Activated naive CD4-positive, alpha-beta T cell treated with anti-CD3 and anti-CD28 coated beads, Interleukin-2, amount 50 U/mL, for 24 hours (primary cell): ENCODE results near the gene CCDC191.

Experiments
- H3K27ac Mint-ChIP-seq: one replicate; pipeline ENCODE4 v1.8.0; 2021; ENCODE audit warnings: mild to moderate bottlenecking, mixed read lengths
- H3K27me3 Mint-ChIP-seq: one replicate; pipeline ENCODE4 v1.8.0; 2021; ENCODE audit warnings: mixed read lengths
- H3K36me3 Mint-ChIP-seq: one replicate; pipeline ENCODE4 v1.8.0; 2021; ENCODE audit warnings: mixed read lengths
- H3K4me1 Mint-ChIP-seq: one replicate; pipeline ENCODE4 v1.8.0; 2021; ENCODE audit warnings: mixed read lengths
- H3K4me3 Mint-ChIP-seq: one replicate; pipeline ENCODE4 v1.8.0; 2021; ENCODE audit warnings: mild to moderate bottlenecking, mixed read lengths
- H3K9me3 Mint-ChIP-seq: one replicate; pipeline ENCODE4 v1.8.0; 2021; ENCODE audit warnings: mixed read lengths

Gene CCDC191

DNA sequence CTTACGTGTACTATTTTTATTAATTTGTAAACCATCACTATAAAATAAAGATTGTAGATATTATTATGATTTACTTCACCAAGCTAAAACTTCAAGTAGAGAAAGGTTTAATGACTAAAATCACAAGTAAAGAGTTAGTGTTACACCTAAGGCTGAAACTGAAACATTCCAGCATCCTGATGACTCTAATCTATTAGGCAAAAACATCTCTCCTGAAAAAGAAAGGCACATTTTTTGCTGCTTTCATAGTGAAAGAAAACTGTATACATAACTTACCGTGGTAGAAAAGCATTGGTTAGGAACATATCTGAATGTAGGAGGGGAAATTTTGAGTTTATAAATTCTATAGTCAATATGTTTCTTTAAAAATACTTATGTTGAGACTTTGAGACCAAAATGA, 35.4 kb downstream of the CCDC191 start:
- peaks cover 4% of the 10 kb centered on the region for H3K36me3 Mint-ChIP-seq
- no peaks in the 10 kb centered on the region for H3K4me1 Mint-ChIP-seq
- H3K4me3 Mint-ChIP-seq, result no peak overlapping the region
- no peaks in the 10 kb centered on the region for H3K27me3 Mint-ChIP-seq
- H3K27ac Mint-ChIP-seq, result no peak overlapping the region
- H3K9me3 Mint-ChIP-seq, result no peaks in the 10 kb centered on the region

DNA sequence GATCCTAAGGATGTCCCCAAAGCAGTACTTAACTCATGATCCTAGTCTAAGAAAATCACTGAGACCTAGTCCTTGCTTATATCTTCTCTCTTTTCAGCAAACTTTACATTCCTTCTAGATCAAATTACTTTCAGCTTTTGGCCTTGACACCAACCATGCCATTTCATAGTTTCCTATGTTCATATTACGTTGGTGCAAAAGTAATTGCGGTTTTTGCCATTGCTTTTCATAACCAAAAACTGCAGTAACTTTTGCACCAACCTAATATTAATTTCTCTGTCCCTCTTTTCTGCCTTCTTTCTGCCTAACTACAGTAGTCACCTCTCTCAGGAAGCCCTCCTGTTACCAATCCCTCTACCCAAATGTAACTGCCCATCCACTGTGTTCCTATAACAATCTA, 36.8 kb downstream of the CCDC191 start:
- Mint-ChIP-seq H3K4me1 (no peaks in the 10 kb centered on the region), H3K9me3 (no peaks in the 10 kb centered on the region), H3K4me3 (no peak overlapping the region), H3K36me3 (peaks cover 2% of the 10 kb centered on the region), H3K27me3 (no peaks in the 10 kb centered on the region), H3K27ac (no peak overlapping the region)

- H3K27me3 Mint-ChIP-seq, result no peaks in the 10 kb centered on the region
- no peak overlapping the region for H3K4me3 Mint-ChIP-seq
- no peak overlapping the region for H3K27ac Mint-ChIP-seq
- H3K9me3 Mint-ChIP-seq, result no peaks in the 10 kb centered on the region
- H3K4me1 Mint-ChIP-seq, result no peaks in the 10 kb centered on the region
- H3K36me3 Mint-ChIP-seq, result peaks cover 5% of the 10 kb centered on the region
These were observed 42.1 kb downstream of the CCDC191 start for GRCh38 chr3:114014211-114014610.

DNA sequence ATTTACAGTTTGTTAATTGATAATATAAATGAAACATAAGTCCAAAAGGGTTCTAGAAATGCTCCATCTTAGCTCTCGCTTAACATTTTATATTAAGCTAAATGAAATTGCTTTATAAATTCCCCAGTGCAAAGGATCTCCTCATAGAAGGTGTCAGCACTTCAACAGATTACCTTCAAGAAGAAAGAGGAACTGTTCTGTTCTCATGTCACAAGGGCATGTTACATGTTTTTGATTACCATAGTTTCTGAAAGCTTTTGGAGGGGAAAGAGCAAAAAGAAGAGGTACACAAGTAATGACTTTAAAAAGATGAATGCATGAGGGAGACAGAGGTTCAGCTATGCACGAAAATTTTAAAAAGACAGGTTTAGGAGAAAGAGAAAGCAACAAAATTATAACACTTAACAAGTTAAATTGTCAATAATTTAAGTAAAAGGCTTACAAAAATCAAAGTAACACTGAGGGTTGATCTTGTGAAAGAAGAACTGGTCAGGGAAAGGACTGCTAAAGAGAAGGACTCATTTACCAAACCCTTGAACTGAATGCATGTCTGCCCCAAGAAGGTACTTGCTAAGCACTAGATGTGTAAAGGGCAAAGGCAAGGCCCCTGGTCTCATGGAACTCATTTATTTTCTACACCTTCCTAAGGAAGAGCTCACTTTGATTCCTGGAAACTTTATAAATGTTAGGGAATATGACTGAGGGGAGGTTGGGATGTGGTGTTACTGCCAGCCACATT, 45.1 kb downstream of the CCDC191 start:
- peaks cover 3% of the 10 kb centered on the region for H3K36me3 Mint-ChIP-seq
- no peaks in the 10 kb centered on the region for H3K27me3 Mint-ChIP-seq
- H3K9me3 Mint-ChIP-seq, result no peaks in the 10 kb centered on the region
- H3K4me1 Mint-ChIP-seq, result no peaks in the 10 kb centered on the region
- no peak overlapping the region for H3K4me3 Mint-ChIP-seq
- H3K27ac Mint-ChIP-seq, result no peak overlapping the region

DNA sequence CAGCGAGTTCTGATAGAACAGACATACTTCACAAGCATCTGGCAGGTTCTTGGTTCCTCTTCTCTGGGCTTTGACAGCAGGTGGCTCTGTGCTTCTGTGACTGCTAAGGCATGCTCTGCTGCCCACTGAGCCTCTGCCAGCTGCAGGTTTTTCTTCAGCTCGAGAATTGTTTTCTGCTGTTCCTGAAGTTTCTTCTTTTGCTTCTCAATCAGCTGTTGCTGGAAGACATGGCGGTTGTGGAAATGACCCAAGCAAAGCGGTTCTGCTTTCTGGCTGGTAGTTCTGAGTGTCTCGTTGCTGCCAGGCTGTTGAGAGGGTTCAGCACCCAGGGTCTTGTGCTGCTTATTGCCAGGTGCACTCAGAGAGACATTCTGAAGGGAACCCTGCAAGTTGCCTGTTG, 50.8 kb downstream of the CCDC191 start:
- Mint-ChIP-seq H3K27ac (no peak overlapping the region), H3K27me3 (no peaks in the 10 kb centered on the region), H3K4me1 (no peaks in the 10 kb centered on the region), H3K36me3 (peaks cover 23% of the 10 kb centered on the region), H3K4me3 (no peak overlapping the region), H3K9me3 (no peaks in the 10 kb centered on the region)

- Mint-ChIP-seq H3K27ac (no peak overlapping the region), H3K27me3 (no peaks in the 10 kb centered on the region), H3K4me3 (no peak overlapping the region), H3K9me3 (no peaks in the 10 kb centered on the region), H3K36me3 (peaks cover 23% of the 10 kb centered on the region), H3K4me1 (no peaks in the 10 kb centered on the region)
These were observed 70.8 kb downstream of the CCDC191 start for GRCh38 chr3:113985541-113985940.

DNA sequence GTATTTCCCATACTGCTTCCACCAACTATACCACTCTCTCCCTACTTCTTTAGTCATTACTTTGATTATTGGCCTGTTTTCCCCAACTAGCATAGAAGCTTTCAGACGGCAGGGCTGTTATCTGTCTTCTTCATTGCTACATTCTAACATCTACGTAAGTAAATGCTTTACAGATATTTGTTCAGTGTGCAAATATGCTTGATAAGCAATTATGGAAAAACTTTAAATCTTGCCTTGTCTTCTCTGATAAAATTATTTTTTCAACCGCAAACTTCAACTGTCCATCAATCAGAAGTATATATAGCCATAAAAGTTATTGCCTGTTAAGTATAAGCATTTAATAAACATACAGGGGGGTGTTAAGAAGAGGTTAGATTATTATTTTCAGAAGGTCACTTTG, 72.8 kb downstream of the CCDC191 start:
- H3K27me3 Mint-ChIP-seq, result no peaks in the 10 kb centered on the region
- H3K27ac Mint-ChIP-seq, result no peak overlapping the region
- peaks cover 29% of the 10 kb centered on the region for H3K36me3 Mint-ChIP-seq
- H3K4me1 Mint-ChIP-seq, result no peaks in the 10 kb centered on the region
- no peak overlapping the region for H3K4me3 Mint-ChIP-seq
- H3K9me3 Mint-ChIP-seq, result no peaks in the 10 kb centered on the region

DNA sequence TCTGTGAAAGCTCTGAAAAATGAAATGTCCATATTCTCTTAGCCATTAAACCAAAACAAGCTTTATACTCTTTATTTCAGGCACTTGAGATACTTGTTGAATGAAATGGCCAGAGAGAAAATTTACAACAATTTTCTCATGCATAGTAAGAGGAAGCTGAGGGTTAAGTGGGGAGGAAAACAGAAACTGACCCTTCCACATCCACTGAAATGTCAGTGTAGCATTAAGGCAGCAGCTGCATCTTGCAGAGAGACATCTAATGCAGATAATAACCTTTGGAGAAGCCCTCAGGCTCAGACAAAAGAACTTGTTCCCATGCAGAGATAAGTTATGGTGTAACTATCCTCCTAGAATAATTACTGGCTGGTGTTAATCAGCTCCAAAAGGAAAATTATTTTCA, 74.5 kb downstream of the CCDC191 start:
- H3K4me3 Mint-ChIP-seq, result no peak overlapping the region

DNA sequence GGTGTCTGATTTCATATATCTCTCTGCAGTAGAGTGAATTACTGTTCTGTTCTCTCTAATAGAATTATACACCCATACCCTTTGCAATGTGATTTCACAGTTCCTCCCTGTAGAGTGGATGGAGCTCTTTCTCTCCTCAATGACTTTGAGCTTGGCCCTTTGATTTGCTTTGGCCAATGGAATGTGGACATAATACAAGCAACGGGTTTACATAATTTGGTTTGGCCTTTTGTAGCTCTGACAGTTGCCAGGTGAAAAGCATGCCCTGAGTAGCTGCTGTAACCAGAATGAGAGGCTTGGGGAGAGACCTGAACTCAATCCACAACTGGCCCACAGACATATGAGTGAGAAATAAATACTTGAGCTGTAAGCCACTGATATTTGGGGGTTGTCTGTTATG, 76.4 kb downstream of the CCDC191 start:
- Mint-ChIP-seq H3K27ac (no peak overlapping the region), H3K36me3 (peaks cover 34% of the 10 kb centered on the region), H3K27me3 (no peaks in the 10 kb centered on the region), H3K4me3 (no peak overlapping the region), H3K9me3 (peaks cover under 1% of the 10 kb centered on the region), H3K4me1 (no peaks in the 10 kb centered on the region)

More for the DNA sequence above, 74.5 kb downstream of the CCDC191 start:
- Mint-ChIP-seq H3K4me1 (no peaks in the 10 kb centered on the region), H3K27ac (no peak overlapping the region), H3K9me3 (no peaks in the 10 kb centered on the region), H3K27me3 (no peaks in the 10 kb centered on the region), H3K36me3 (peaks cover 31% of the 10 kb centered on the region)

DNA sequence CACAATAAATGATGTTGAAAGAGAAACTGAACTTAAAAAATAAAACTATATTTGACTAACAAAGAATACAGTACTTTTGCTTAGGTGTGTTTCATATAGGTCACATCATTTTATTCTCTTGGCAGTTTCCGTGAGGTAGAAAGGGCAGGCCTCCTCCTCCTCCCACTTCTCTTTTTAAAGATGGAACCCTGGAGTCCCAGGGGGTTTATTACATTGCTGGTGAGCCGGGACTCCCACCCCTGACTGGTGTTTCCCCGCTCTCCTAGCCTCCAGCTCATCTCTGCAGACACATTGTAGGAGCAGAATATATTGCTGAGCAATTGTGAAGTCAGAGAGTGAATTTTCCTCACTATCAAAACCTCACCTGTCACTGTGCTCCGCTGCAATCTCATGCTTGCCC, 78.5 kb downstream of the CCDC191 start:
- Mint-ChIP-seq H3K9me3 (peaks cover 18% of the 10 kb centered on the region), H3K27me3 (no peaks in the 10 kb centered on the region), H3K27ac (no peak overlapping the region), H3K4me3 (no peak overlapping the region), H3K4me1 (no peaks in the 10 kb centered on the region), H3K36me3 (peaks cover 41% of the 10 kb centered on the region)

GRCh38 chr3:113968986-113969385, 87.3 kb downstream of the CCDC191 start:
- H3K4me1 Mint-ChIP-seq, result no peaks in the 10 kb centered on the region
- H3K27me3 Mint-ChIP-seq, result no peaks in the 10 kb centered on the region
- peaks cover 27% of the 10 kb centered on the region for H3K9me3 Mint-ChIP-seq
- no peak overlapping the region for H3K4me3 Mint-ChIP-seq
- H3K36me3 Mint-ChIP-seq, result peaks cover 19% of the 10 kb centered on the region
- H3K27ac Mint-ChIP-seq, result no peak overlapping the region

- Mint-ChIP-seq H3K9me3 (no peaks in the 10 kb centered on the region), H3K27me3 (no peaks in the 10 kb centered on the region), H3K4me1 (no peaks in the 10 kb centered on the region), H3K36me3 (no peaks in the 10 kb centered on the region), H3K4me3 (no peak overlapping the region), H3K27ac (no peak overlapping the region)
These were observed 90.2 kb downstream of the CCDC191 start for GRCh38 chr3:113966172-113966571.

GRCh38 chr3:113963879-113964278, 92.4 kb downstream of the CCDC191 start:
- no peak overlapping the region for H3K27ac Mint-ChIP-seq
- no peaks in the 10 kb centered on the region for H3K27me3 Mint-ChIP-seq
- no peaks in the 10 kb centered on the region for H3K4me1 Mint-ChIP-seq
- no peak overlapping the region for H3K4me3 Mint-ChIP-seq
- no peaks in the 10 kb centered on the region for H3K9me3 Mint-ChIP-seq
- H3K36me3 Mint-ChIP-seq, result no peaks in the 10 kb centered on the region

DNA sequence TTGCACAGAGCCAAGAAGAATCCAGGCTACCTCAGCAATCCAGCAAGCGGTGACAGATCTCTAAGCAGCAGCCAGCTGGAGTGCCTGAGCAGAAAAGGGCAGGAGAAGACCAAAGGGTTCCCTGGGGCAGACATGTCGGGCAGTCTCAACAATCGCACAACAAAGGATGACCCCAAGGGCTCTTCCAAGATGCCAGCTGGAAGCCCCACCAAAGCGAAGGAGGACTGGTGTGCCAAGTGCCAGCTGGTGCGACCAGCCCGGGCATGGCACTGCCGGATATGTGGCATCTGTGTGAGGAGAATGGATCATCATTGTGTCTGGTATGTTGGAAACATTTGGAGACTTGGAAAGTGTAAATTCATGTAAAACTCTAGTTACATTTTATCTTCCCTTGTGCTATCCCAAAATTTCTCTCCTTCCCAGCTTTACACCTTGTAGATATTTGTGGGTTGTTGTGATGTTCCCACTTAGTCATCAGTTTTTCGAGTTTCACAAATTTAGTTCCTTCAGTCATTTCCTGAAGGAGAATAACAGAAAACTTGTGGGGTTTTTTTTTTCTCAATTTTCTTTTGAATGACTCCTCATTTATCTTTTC, 102.1 kb downstream of the CCDC191 start:
- Mint-ChIP-seq H3K9me3 (no peaks in the 10 kb centered on the region), H3K27me3 (peaks cover 3% of the 10 kb centered on the region), H3K36me3 (peaks cover 2% of the 10 kb centered on the region), H3K4me1 (peaks cover 10% of the 10 kb centered on the region), H3K27ac (no peak overlapping the region), H3K4me3 (no peak overlapping the region)

DNA sequence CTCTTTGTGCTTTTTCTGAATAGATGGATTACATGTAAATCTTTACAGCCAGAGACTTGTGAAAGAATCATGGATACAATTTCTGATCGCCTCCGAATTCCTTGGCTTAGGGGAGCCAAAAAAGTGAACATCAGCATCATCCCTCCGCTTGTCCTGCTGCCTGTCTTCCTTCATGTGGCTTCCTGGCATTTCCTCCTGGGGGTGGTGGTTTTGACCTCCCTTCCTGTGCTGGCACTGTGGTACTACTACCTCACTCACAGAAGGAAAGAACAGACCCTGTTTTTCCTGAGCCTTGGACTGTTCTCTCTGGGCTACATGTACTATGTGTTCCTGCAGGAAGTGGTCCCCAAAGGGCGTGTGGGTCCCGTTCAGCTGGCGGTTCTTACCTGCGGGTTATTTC, 102.6 kb downstream of the CCDC191 start:
- Mint-ChIP-seq H3K36me3 (peaks cover 2% of the 10 kb centered on the region), H3K4me3 (no peak overlapping the region), H3K27me3 (peaks cover 3% of the 10 kb centered on the region), H3K27ac (no peak overlapping the region), H3K4me1 (peaks cover 13% of the 10 kb centered on the region), H3K9me3 (no peaks in the 10 kb centered on the region)

DNA sequence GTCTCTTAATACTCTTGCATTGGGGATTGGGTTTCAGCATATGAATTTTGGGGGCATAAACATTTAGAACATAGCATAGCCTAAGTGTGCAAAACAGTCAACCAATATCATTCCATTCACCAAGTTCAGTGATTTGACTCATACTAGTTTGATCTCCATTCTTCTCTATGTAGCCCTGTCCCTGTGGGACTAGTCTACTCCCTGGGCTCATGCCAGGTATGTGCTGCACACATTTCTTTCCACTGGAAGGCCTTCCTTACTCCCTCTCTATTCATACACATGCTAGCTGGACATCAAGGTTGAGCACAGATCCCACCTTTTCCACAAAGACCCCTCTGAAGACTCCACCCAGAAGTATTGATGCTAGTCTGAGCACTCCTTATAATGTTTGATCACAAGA, 103.4 kb downstream of the CCDC191 start:
- Mint-ChIP-seq H3K27me3 (peaks cover 3% of the 10 kb centered on the region), H3K9me3 (no peaks in the 10 kb centered on the region), H3K27ac (no peak overlapping the region), H3K4me3 (no peak overlapping the region), H3K4me1 (peaks cover 15% of the 10 kb centered on the region), H3K36me3 (no peaks in the 10 kb centered on the region)
